HG02885 (cell line): ENCODE measurements around the gene SCUBE2.

Source experiments
- ATAC-seq: cut with Tn5 transposase; IDR thresholded peaks from one replicate; pipeline ENCODE4 v1.9.1; 2021; ENCODE audit warnings: mild to moderate bottlenecking; ENCODE audit not compliant: unreplicated experiment, poor library complexity

The SCUBE2 gene

GRCh38 chr11:9091044-9091922 is at the start of gene SCUBE2:
Gene SCUBE2 (minus strand): TSS chr11:9091599. CDS start chr11:9091528, 71 bp downstream.
- ATAC-seq = no peak

- ATAC-seq = no peak
These were observed 49.8 kb upstream of the SCUBE2 start for GRCh38 chr11:9141186-9141585.

- no peak for ATAC-seq
These were observed 48.4 kb upstream of the SCUBE2 start for GRCh38 chr11:9139628-9140357.

GRCh38 chr11:9138612-9139579 is 47.5 kb upstream of the SCUBE2 start:
- no peak for ATAC-seq

- no peak for ATAC-seq
These were observed 46.7 kb upstream of the SCUBE2 start for GRCh38 chr11:9138133-9138453.

- peak; percentile 87 for ATAC-seq
These were observed 46.1 kb upstream of the SCUBE2 start for GRCh38 chr11:9137293-9138132.

- ATAC-seq = no peak
These were observed 45.3 kb upstream of the SCUBE2 start for GRCh38 chr11:9136741-9137140.

GRCh38 chr11:9133956-9134355 is 42.6 kb upstream of the SCUBE2 start:
- no peak for ATAC-seq

GRCh38 chr11:9132203-9132878 is 40.9 kb upstream of the SCUBE2 start:
- ATAC-seq = no peak

GRCh38 chr11:9130297-9130696 is 38.9 kb upstream of the SCUBE2 start:
- ATAC-seq = peak; percentile 51

- ATAC-seq = no peak
These were observed 35.2 kb upstream of the SCUBE2 start for GRCh38 chr11:9126636-9127035.

GRCh38 chr11:9125185-9125886 is 33.9 kb upstream of the SCUBE2 start:
- no peak for ATAC-seq

GRCh38 chr11:9123595-9124304 is 32.4 kb upstream of the SCUBE2 start:
- no peak for ATAC-seq

- no peak for ATAC-seq
These were observed 30.0 kb upstream of the SCUBE2 start for GRCh38 chr11:9121469-9121796.

- ATAC-seq = no peak
These were observed 29.5 kb upstream of the SCUBE2 start for GRCh38 chr11:9120664-9121468.

- ATAC-seq = no peak
These were observed 26.9 kb upstream of the SCUBE2 start for GRCh38 chr11:9118277-9118676.

GRCh38 chr11:9112075-9112474 is 20.7 kb upstream of the SCUBE2 start:
- no peak for ATAC-seq
